Panc1 (cell line): ENCODE measurements around the gene AGFG1.

Experiments
- TCF7L2 ChIP-seq: IDR thresholded peaks from 2 replicates; pipeline ENCODE4 v1.6.1; 2011; ENCODE audit warnings: mild to moderate bottlenecking, low read depth, low read length, inconsistent platforms
- TF ChIP-seq, protein P1 (sequence below): fragments of 450-650 bp; IDR thresholded peaks from 2 replicates; pipeline ENCODE4 v1.5.1; 2017; ENCODE audit warnings: mild to moderate bottlenecking

DNA sequence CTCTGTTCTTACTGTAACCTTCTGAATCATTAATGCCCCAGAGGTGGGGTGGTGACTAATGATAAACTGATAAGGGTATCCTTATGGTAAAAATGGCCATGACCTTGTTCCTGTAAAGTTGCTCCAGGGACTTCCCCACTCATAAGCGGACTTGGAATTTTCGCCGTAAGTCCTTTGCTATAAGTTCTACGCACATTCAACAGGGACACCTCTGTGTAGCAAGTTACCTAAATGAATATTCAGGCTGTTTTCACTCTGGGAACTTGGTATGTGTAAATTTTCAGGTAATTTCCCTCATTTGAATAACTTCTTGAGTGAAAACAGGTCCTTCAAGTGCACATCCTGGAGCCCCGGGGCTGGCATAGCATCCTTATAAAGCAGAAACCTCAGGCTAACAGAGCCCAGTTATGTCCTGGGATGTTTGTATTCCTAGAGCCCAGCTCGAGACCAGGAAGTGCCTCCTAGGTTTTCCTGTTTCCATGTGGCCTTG, 9.4 kb upstream of the AGFG1 start:
- no peak for TF ChIP-seq TCF7L2
- TF ChIP-seq, protein P1, sequence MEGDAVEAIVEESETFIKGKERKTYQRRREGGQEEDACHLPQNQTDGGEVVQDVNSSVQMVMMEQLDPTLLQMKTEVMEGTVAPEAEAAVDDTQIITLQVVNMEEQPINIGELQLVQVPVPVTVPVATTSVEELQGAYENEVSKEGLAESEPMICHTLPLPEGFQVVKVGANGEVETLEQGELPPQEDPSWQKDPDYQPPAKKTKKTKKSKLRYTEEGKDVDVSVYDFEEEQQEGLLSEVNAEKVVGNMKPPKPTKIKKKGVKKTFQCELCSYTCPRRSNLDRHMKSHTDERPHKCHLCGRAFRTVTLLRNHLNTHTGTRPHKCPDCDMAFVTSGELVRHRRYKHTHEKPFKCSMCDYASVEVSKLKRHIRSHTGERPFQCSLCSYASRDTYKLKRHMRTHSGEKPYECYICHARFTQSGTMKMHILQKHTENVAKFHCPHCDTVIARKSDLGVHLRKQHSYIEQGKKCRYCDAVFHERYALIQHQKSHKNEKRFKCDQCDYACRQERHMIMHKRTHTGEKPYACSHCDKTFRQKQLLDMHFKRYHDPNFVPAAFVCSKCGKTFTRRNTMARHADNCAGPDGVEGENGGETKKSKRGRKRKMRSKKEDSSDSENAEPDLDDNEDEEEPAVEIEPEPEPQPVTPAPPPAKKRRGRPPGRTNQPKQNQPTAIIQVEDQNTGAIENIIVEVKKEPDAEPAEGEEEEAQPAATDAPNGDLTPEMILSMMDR, result no peak
